ENCODE measurements around the gene SRGAP2C.
"Not testable (repeated sequence)": the region's sequence is repeated elsewhere in the genome, so short reads cannot be mapped to it uniquely, and the experiment has no call there.

- not testable (repeated sequence) for TF ChIP-seq CTCF (IDR thresholded peaks at IDR 0.05; ENCODE audit: low read length); EZH2 (optimal IDR thresholded peaks at IDR 0.05; ENCODE audit: low read depth, low read length); EZH2phosphoT487 (IDR thresholded peaks at IDR 0.05; ENCODE audit: low read length)
These were observed 33.5 kb upstream of the SRGAP2C start for GRCh38 chr1:121151294-121151693.
